ENCODE results near the gene TBL1XR1.
"Not testable (repeated sequence)": the region's sequence is repeated elsewhere in the genome, so short reads cannot be mapped to it uniquely, and the experiment has no call there.

The TBL1XR1 gene

GRCh38 chr3:177193688-177194268, 3.5 kb downstream of the TBL1XR1 start:
- H3K36me3 ChIP-seq (replicated peaks) = no peaks in the 10 kb centered on the region
- no peak for DNase-seq
- H3K27me3 ChIP-seq (replicated peaks) = no peaks in the 10 kb centered on the region
- in situ Hi-C loops (cut with HindIII; ENCODE audit: low pct_ligation_motif_present, low sequenced_read_pairs) = no loop called here
- H3K4me3 ChIP-seq (ENCODE audit: low read depth, low read length) = no peak overlapping the region
- H3K27ac ChIP-seq = no peak overlapping the region
- TF ChIP-seq CTCF (IDR thresholded peaks at IDR 0.05; ENCODE audit: low read depth, low read length, missing control alignments) = no peak

DNA sequence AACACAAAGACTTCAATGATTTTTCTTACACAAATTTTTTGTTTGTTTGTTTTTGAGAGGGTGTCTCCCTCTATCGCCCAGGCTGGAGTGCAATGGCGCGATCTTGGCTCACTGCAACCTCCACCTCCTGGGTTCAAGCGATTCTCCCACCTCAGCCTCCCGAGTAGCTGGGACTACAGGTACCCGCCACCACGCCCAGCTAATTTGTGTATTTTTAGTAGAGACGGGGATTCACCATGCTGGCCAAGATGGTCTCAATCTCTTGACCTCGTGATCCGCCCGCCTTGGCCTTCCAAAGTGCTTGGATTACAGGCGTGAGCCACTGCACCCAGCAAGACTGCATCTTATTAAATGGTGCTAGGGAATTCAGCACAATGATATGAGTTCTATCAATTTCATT, 4.0 kb downstream of the TBL1XR1 start:
- H3K36me3 ChIP-seq (replicated peaks); H3K4me3 ChIP-seq (ENCODE audit: low read depth, low read length); H3K27me3 ChIP-seq (replicated peaks); H3K27ac ChIP-seq; DNase-seq; in situ Hi-C loops (cut with HindIII; ENCODE audit: low pct_ligation_motif_present, low sequenced_read_pairs): not testable (repeated sequence)

GRCh38 chr3:177190756-177191681, 6.3 kb downstream of the TBL1XR1 start:
- H3K4me3 ChIP-seq (ENCODE audit: low read depth, low read length) = no peak overlapping the region
- H3K36me3 ChIP-seq (replicated peaks) = no peaks in the 10 kb centered on the region
- no peak for TF ChIP-seq CTCF (IDR thresholded peaks at IDR 0.05; ENCODE audit: low read depth, low read length, missing control alignments)
- H3K27ac ChIP-seq = no peak overlapping the region
- in situ Hi-C loops (cut with HindIII; ENCODE audit: low pct_ligation_motif_present, low sequenced_read_pairs) = no loop called here
- no peaks in the 10 kb centered on the region for H3K27me3 ChIP-seq (replicated peaks)
- no peak for DNase-seq

DNA sequence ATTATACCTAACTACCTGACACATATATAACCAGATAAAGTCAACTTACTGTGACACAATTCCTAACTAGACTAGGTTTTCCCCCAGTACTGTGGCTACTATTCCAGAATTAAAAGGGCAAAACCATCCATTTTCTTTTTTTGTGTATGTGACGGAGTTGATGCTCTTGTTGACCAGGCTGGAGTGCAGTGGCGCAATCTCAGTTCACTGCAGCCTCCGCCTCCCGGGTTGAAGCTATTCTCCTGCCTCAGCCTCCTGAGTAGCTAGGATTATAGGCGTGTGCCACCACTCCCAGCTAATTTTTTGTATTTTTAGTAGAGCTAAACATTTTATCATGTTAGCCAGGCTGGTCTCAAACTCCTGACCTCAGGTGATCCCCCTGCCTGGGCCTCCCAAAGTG, 7.1 kb downstream of the TBL1XR1 start:
- DNase-seq; H3K27ac ChIP-seq; H3K27me3 ChIP-seq (replicated peaks); H3K36me3 ChIP-seq (replicated peaks); H3K4me3 ChIP-seq (ENCODE audit: low read depth, low read length); in situ Hi-C loops (cut with HindIII; ENCODE audit: low pct_ligation_motif_present, low sequenced_read_pairs): not testable (repeated sequence)

GRCh38 chr3:177188325-177188724, 9.0 kb downstream of the TBL1XR1 start:
- H3K27ac ChIP-seq; H3K4me3 ChIP-seq (ENCODE audit: low read depth, low read length); DNase-seq; H3K27me3 ChIP-seq (replicated peaks); H3K36me3 ChIP-seq (replicated peaks); in situ Hi-C loops (cut with HindIII; ENCODE audit: low pct_ligation_motif_present, low sequenced_read_pairs): not testable (repeated sequence)

- in situ Hi-C loops (cut with HindIII; ENCODE audit: low pct_ligation_motif_present, low sequenced_read_pairs) = no loop called here
Measured at GRCh38 chr3:177186306-177186705, 11.0 kb downstream of the TBL1XR1 start.

More at GRCh38 chr3:177186306-177186705, 11.0 kb downstream of the TBL1XR1 start:
- Histone ChIP-seq H3K27me3 (replicated peaks) (no peaks in the 10 kb centered on the region), H3K36me3 (replicated peaks) (no peaks in the 10 kb centered on the region), H3K4me3 (ENCODE audit: low read depth, low read length) (no peak overlapping the region), H3K27ac (no peak overlapping the region)
- no peak for DNase-seq
- TF ChIP-seq CTCF (IDR thresholded peaks at IDR 0.05; ENCODE audit: low read depth, low read length, missing control alignments) = no peak

Data from brain microvascular endothelial cell (primary cell).